ENCODE data around the gene KCNJ12. TPM values are rescaled to one million over a fixed set of nuclear protein-coding genes. Genes with fewer than 3 reads are reported as not detected.

The KCNJ12 gene
- total RNA-seq, 1 experiment from 2014 or later = 5.8 TPM

- no peak overlapping the region for H3K4me3 ChIP-seq (replicated peaks in 1 of 2; ENCODE audit: low read depth in 1 of 2, low read length in 2 of 2)
- CTCF ChIA-PET = no interaction called here
- H3K27me3 ChIP-seq (ENCODE audit: insufficient read depth, low read length) = no peaks in the 10 kb centered on the region
- TF ChIP-seq ELF1 (IDR thresholded peaks at IDR 0.05; ENCODE audit: borderline replicate concordance, low read depth) = no peak
- no peak for TF ChIP-seq CTCF (IDR thresholded peaks at IDR 0.05 in 2 of 3, conservative IDR thresholded peaks at IDR 0.05 in 1 of 3; ENCODE audit: borderline replicate concordance in 1 of 3, insufficient read depth in 1 of 3, low read depth in 2 of 3, low read length in 2 of 3)
- no peak for TF ChIP-seq REST (IDR thresholded peaks at IDR 0.05; ENCODE audit: low read depth)
- no peak for TF ChIP-seq MAX (IDR thresholded peaks at IDR 0.05)
- TF ChIP-seq JUND (IDR thresholded peaks at IDR 0.05) = no peak
- no peak for TF ChIP-seq POLR2A (IDR thresholded peaks at IDR 0.05; ENCODE audit: borderline replicate concordance, extremely low read depth, insufficient read depth, insufficient read length)
- no peak for TF ChIP-seq CEBPB (IDR thresholded peaks at IDR 0.05; ENCODE audit: low read depth)
- no peak for TF ChIP-seq EZH2 (IDR thresholded peaks at IDR 0.05)
- TF ChIP-seq TCF7L2 (IDR thresholded peaks at IDR 0.05; ENCODE audit: borderline replicate concordance, extremely low read depth, insufficient read depth, insufficient read length) = no peak
- no peak for TF ChIP-seq POLR2AphosphoS5 (IDR thresholded peaks at IDR 0.05; ENCODE audit: low read depth, low read length)
- TF ChIP-seq EZH2phosphoT487 (IDR thresholded peaks at IDR 0.05; ENCODE audit: borderline replicate concordance) = no peak
- no peak for TF ChIP-seq ATF3 (IDR thresholded peaks at IDR 0.05)
- TF ChIP-seq EGR1 (IDR thresholded peaks at IDR 0.05; ENCODE audit: low read depth) = no peak
- no peak for TF ChIP-seq ZFX (IDR thresholded peaks at IDR 0.05)
- no peak for TF ChIP-seq FOSL1 (IDR thresholded peaks at IDR 0.05; ENCODE audit: low read depth)
- TF ChIP-seq ZNF274 (IDR thresholded peaks at IDR 0.05; ENCODE audit: low read depth, low read length) = no peak
- no peak for TF ChIP-seq ZBTB33 (IDR thresholded peaks at IDR 0.05; ENCODE audit: extremely low read depth, insufficient replicate concordance, low read length)
- TF ChIP-seq CBX3 (IDR thresholded peaks at IDR 0.05; ENCODE audit: low read depth) = no peak
- TF ChIP-seq SIN3A (IDR thresholded peaks at IDR 0.05; ENCODE audit: low read depth) = no peak
- H3K9me2 ChIP-seq (ENCODE audit: insufficient read depth) = no peaks in the 10 kb centered on the region
- peaks cover 8 to 11% of the 10 kb centered on the region in 2 experiments for H3K4me1 ChIP-seq (ENCODE audit: control insufficient read depth in 1 of 2, insufficient read depth in 2 of 2, low read length in 2 of 2)
- ATAC-seq (no peak), DNase-seq (ENCODE audit: low read depth, low spot score) (no peak)
- no TSS peak for BruUV-seq (replicated peaks)
- H3K9ac ChIP-seq (ENCODE audit: low read length) = no peak overlapping the region
- RAD21 ChIA-PET (ENCODE audit: low non-redundant PET in 1 of 2, low total read pairs in 2 of 2, uncharacterized antibody in 2 of 2, unreplicated experiment in 2 of 2) = no interaction called here
- POLR2A ChIA-PET = no interaction called here
- intact Hi-C loops (cut with micrococcal nuclease) = no loop called here
- no peaks in the 10 kb centered on the region for H3K9me3 ChIP-seq (ENCODE audit: control insufficient read depth in 1 of 2, insufficient read depth in 1 of 2, low read depth in 1 of 2, low read length in 2 of 2)
- H3K36me3 ChIP-seq (ENCODE audit: control insufficient read depth in 1 of 2, insufficient read depth in 2 of 2, low read length in 2 of 2) = no peaks in the 10 kb centered on the region
- H3K79me2 ChIP-seq (ENCODE audit: insufficient read depth, low read length) = no peaks in the 10 kb centered on the region
- no peak overlapping the region for H3K4me2 ChIP-seq (ENCODE audit: low read length)
- H2AFZ ChIP-seq (ENCODE audit: low read depth, low read length, poor library complexity, severe bottlenecking) = no peak overlapping the region
- H4K20me1 ChIP-seq (ENCODE audit: insufficient read depth) = no peaks in the 10 kb centered on the region
- no peak overlapping the region for H3K27ac ChIP-seq (ENCODE audit: low read depth, low read length)
Observed at GRCh38 chr17:21357281-21357680, 18.9 kb upstream of the KCNJ12 start.

All from HCT116 (cell line).